HCT116 (cell line): Measurements from ENCODE around the gene AVL9. TPM values are rescaled to one million over a fixed set of nuclear protein-coding genes. Genes with fewer than 3 reads are reported as not detected.
"Not testable (repeated sequence)": the region's sequence is repeated elsewhere in the genome, so short reads cannot be mapped to it uniquely, and the experiment has no call there.

ENCODE experiments used
- ATAC-seq: fragments of 200-7000 bp; cut with Tn5 transposase; 2 replicates; pipeline ENCODE4 v1.9.1; 2020; ENCODE audit warnings: mild to moderate bottlenecking, moderate library complexity
- BruUV-seq: library from RNA; stranded (reverse); fragments of 400-500 nt; replicated peaks from 2 replicates; lab custom pipeline; 2021; lab: Mats Ljungman, UMichigan
- CTCF ChIA-PET: fragments of 300-600 bp; sonication (Branson Sonifier 250); formaldehyde crosslinking; loops from one replicate; lab custom pipeline; 2021; ENCODE audit warnings: antibody characterized with exemption; lab: Charles Lee
- POLR2A ChIA-PET: fragments of 300-600, 350-600 bp; sonication (Branson Sonifier 250); formaldehyde crosslinking; loops from one replicate; lab custom pipeline; 2021; ENCODE audit warnings: antibody characterized with exemption; lab: Charles Lee
- RAD21 ChIA-PET, 2 experiments: fragments of 300-600 bp; sonication (Branson Sonifier 250); formaldehyde crosslinking; loops; one replicate each; lab custom pipeline; 2023; ENCODE audit warnings: low total read pairs in 2 of 2; ENCODE audit not compliant: uncharacterized antibody in 2 of 2, unreplicated experiment in 2 of 2, low non-redundant PET in 1 of 2; lab: Charles Lee
- DNase-seq: peaks from one replicate; pipeline ENCODE4 v3.0.0-alpha.2; 2010; ENCODE audit warnings: low read depth, low spot score
- H2AFZ ChIP-seq: fragments of 200-600 bp; shearing (Covaris generic), sonication (generic); 2 replicates; pipeline ENCODE4 v1.6.1; 2017; ENCODE audit warnings: low read depth, mixed run types, mixed read lengths, antibody characterized with exemption, low read length; ENCODE audit not compliant: poor library complexity, severe bottlenecking
- H3K27ac ChIP-seq: 2 replicates; pipeline ENCODE4 v1.5.1; 2012; ENCODE audit warnings: low read depth, low read length
- H3K27me3 ChIP-seq: fragments of 200-600 bp; sonication (generic); 2 replicates; pipeline ENCODE4 v1.6.1; 2016; ENCODE audit warnings: mixed run types, low read length, mixed read lengths; ENCODE audit not compliant: insufficient read depth
- H3K36me3 ChIP-seq, 2 experiments: fragments of 200-500 bp in 1 of 2; fragments of 200-600 bp in 1 of 2; sonication (Bioruptor generic) in 1 of 2; sonication (generic) in 1 of 2; 2 replicates each; pipeline versions ENCODE4 v1.5.1 to v1.6.1; 2014 to 2016; ENCODE audit warnings: low read length in 2 of 2, inconsistent platforms in 1 of 2, mixed read lengths in 1 of 2, mixed run types in 1 of 2; ENCODE audit not compliant: insufficient read depth in 2 of 2, control insufficient read depth in 1 of 2
- H3K4me1 ChIP-seq, 2 experiments: fragments of 200-600 bp in 1 of 2; sonication (generic) in 1 of 2; 2 replicates each; pipeline versions ENCODE4 v1.5.1 to v1.6.1; 2012 to 2017; ENCODE audit warnings: low read length in 2 of 2, inconsistent platforms in 1 of 2, mild to moderate bottlenecking in 1 of 2, mixed read lengths in 1 of 2, mixed run types in 1 of 2, moderate library complexity in 1 of 2; ENCODE audit not compliant: insufficient read depth in 2 of 2, control insufficient read depth in 1 of 2
- H3K4me2 ChIP-seq: fragments of 200-600 bp; sonication (generic); 2 replicates; pipeline ENCODE4 v1.6.1; 2017; ENCODE audit warnings: mixed run types, low read length, mixed read lengths
- H3K4me3 ChIP-seq, 2 experiments: fragments of 200-600 bp in 1 of 2; sonication (generic) in 1 of 2; replicated peaks in 1 of 2; 2 replicates each; pipeline ENCODE4 v1.5.1; 2011 to 2016; ENCODE audit warnings: low read length in 2 of 2, control low read depth in 1 of 2, low read depth in 1 of 2, mild to moderate bottlenecking in 1 of 2, mixed read lengths in 1 of 2, mixed run types in 1 of 2
- H3K79me2 ChIP-seq: fragments of 200-600 bp; sonication (generic); 2 replicates; pipeline ENCODE4 v1.6.1; 2017; ENCODE audit warnings: mild to moderate bottlenecking, mixed run types, low read length, moderate library complexity, mixed read lengths; ENCODE audit not compliant: insufficient read depth
- H3K9ac ChIP-seq: fragments of 200-600 bp; sonication (generic); 2 replicates; pipeline ENCODE4 v1.6.1; 2016; ENCODE audit warnings: low read length, mixed read lengths
- H3K9me2 ChIP-seq: fragments of 200-600 bp; sonication (generic), shearing (Covaris generic); 2 replicates; pipeline ENCODE4 v1.6.1; 2017; ENCODE audit warnings: mixed run types, mild to moderate bottlenecking, moderate library complexity; ENCODE audit not compliant: insufficient read depth
- H3K9me3 ChIP-seq, 2 experiments: fragments of 200-500 bp in 1 of 2; fragments of 200-600 bp in 1 of 2; sonication (Bioruptor generic) in 1 of 2; sonication (generic) in 1 of 2; 2 replicates each; pipeline ENCODE4 v1.6.1; 2014 to 2017; ENCODE audit warnings: low read length in 2 of 2, mixed read lengths in 2 of 2, inconsistent platforms in 1 of 2, low read depth in 1 of 2, mild to moderate bottlenecking in 1 of 2, mixed run types in 1 of 2, moderate library complexity in 1 of 2; ENCODE audit not compliant: control insufficient read depth in 1 of 2, insufficient read depth in 1 of 2
- H4K20me1 ChIP-seq: fragments of 200-600 bp; sonication (generic), shearing (Covaris generic); 2 replicates; pipeline ENCODE4 v1.6.1; 2017; ENCODE audit warnings: mixed run types, mild to moderate bottlenecking, moderate library complexity; ENCODE audit not compliant: insufficient read depth
- CBX3 ChIP-seq: IDR thresholded peaks from 2 replicates; pipeline ENCODE4 v1.6.1; 2012; ENCODE audit warnings: low read depth
- CEBPB ChIP-seq: IDR thresholded peaks from 2 replicates; pipeline ENCODE4 v1.6.1; 2012; ENCODE audit warnings: low read depth
- EGR1 ChIP-seq: IDR thresholded peaks from 2 replicates; pipeline ENCODE4 v1.6.1; 2012; ENCODE audit warnings: low read depth
- EZH2 ChIP-seq: fragments of 200-600 bp; sonication (generic); IDR thresholded peaks from 2 replicates; pipeline ENCODE4 v1.6.1; 2017; ENCODE audit warnings: antibody characterized with exemption, mixed run types
- EZH2phosphoT487 ChIP-seq: fragments of 200-600 bp; IDR thresholded peaks from 2 replicates; pipeline ENCODE4 v1.6.1; 2018; ENCODE audit warnings: antibody characterized with exemption, borderline replicate concordance
- POLR2AphosphoS5 ChIP-seq: IDR thresholded peaks from 2 replicates; pipeline ENCODE4 v1.6.1; 2011; ENCODE audit warnings: mild to moderate bottlenecking, low read depth, low read length, moderate library complexity
- RAD21 ChIP-seq: IDR thresholded peaks from 2 replicates; pipeline ENCODE4 v1.6.1; 2012; ENCODE audit warnings: low read depth, mild to moderate bottlenecking
- SIN3A ChIP-seq: IDR thresholded peaks from 2 replicates; pipeline ENCODE4 v1.6.1; 2012; ENCODE audit warnings: low read depth
- SP1 ChIP-seq: IDR thresholded peaks from 2 replicates; pipeline ENCODE4 v1.6.1; 2012; ENCODE audit warnings: low read depth
- TCF7L2 ChIP-seq: IDR thresholded peaks from 2 replicates; pipeline ENCODE4 v1.7.0; 2011; ENCODE audit warnings: borderline replicate concordance, inconsistent platforms; ENCODE audit not compliant: insufficient read depth, insufficient read length; ENCODE audit errors: extremely low read depth
- ZFX ChIP-seq: fragments of 450-650 bp; IDR thresholded peaks from 2 replicates; pipeline ENCODE4 v1.6.1; 2017
- ZNF274 ChIP-seq: fragments of 200-500 bp; sonication (Bioruptor generic); IDR thresholded peaks from 2 replicates; pipeline ENCODE4 v1.6.1; 2014; ENCODE audit warnings: mild to moderate bottlenecking, low read depth, low read length, inconsistent platforms
- intact Hi-C: fragments of 100-400 bp; cut with micrococcal nuclease; formaldehyde crosslinking; loops from 2 replicates; pipeline ENCODE4 v1.10.0; 2022
- total RNA-seq: library from RNA; stranded (reverse); gene quantifications from one replicate; pipeline ENCODE4 v1.2.1, GENCODE V29; 2021; ENCODE audit not compliant: unreplicated experiment
- TF ChIP-seq, protein P1 (sequence below): IDR thresholded peaks from 2 replicates; pipeline ENCODE4 v1.6.1; 2012
- TF ChIP-seq, protein P2 (sequence below): IDR thresholded peaks from 2 replicates; pipeline ENCODE4 v1.6.1; 2012; ENCODE audit warnings: low read depth
- TF ChIP-seq, protein P3 (sequence below): IDR thresholded peaks from 2 replicates; pipeline ENCODE4 v1.6.1; 2012
- TF ChIP-seq, protein P4 (sequence below), 3 experiments: fragments of 200-600 bp in 1 of 3; sonication (generic) in 1 of 3; IDR thresholded peaks in 2 of 3; conservative IDR thresholded peaks in 1 of 3; 2 replicates each; pipeline ENCODE4 v1.5.1; 2012 to 2017; ENCODE audit warnings: low read depth in 2 of 3, low read length in 2 of 3, antibody characterized with exemption in 1 of 3, borderline replicate concordance in 1 of 3, control low read depth in 1 of 3, mild to moderate bottlenecking in 1 of 3, mixed read lengths in 1 of 3, mixed run types in 1 of 3, moderate library complexity in 1 of 3; ENCODE audit not compliant: insufficient read depth in 1 of 3

AVL9 gene
- total RNA-seq, 1 experiment from 2014 or later, result 89.0 TPM

DNA sequence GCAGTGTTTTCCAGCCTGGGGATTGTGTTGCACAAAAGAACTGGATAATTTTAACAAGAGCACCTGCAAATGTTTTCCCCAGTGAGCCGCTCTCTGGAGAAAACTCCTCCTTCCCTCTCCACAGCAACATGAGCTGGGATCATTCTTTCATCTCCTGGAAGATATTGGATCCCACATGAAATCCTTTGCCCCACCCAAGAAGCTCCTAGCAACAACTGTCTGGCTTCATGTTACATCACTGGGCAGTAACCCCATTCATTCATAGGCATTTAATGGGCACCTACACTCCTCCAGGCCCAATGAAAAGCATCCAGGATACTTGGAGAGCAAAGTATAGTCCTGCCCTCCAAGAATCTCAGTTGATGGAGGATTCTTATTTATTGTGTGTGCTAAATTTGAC lies 32.3 kb upstream of the AVL9 start:
- POLR2A ChIA-PET, result no interaction called here
- TF ChIP-seq RAD21, result no peak
- TF ChIP-seq EZH2phosphoT487, result no peak
- no peak for TF ChIP-seq ZFX
- TF ChIP-seq, protein P1, sequence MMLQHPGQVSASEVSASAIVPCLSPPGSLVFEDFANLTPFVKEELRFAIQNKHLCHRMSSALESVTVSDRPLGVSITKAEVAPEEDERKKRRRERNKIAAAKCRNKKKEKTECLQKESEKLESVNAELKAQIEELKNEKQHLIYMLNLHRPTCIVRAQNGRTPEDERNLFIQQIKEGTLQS, result no peak
- no peak for TF ChIP-seq EZH2
- no peak for TF ChIP-seq CEBPB
- TF ChIP-seq, protein P2, sequence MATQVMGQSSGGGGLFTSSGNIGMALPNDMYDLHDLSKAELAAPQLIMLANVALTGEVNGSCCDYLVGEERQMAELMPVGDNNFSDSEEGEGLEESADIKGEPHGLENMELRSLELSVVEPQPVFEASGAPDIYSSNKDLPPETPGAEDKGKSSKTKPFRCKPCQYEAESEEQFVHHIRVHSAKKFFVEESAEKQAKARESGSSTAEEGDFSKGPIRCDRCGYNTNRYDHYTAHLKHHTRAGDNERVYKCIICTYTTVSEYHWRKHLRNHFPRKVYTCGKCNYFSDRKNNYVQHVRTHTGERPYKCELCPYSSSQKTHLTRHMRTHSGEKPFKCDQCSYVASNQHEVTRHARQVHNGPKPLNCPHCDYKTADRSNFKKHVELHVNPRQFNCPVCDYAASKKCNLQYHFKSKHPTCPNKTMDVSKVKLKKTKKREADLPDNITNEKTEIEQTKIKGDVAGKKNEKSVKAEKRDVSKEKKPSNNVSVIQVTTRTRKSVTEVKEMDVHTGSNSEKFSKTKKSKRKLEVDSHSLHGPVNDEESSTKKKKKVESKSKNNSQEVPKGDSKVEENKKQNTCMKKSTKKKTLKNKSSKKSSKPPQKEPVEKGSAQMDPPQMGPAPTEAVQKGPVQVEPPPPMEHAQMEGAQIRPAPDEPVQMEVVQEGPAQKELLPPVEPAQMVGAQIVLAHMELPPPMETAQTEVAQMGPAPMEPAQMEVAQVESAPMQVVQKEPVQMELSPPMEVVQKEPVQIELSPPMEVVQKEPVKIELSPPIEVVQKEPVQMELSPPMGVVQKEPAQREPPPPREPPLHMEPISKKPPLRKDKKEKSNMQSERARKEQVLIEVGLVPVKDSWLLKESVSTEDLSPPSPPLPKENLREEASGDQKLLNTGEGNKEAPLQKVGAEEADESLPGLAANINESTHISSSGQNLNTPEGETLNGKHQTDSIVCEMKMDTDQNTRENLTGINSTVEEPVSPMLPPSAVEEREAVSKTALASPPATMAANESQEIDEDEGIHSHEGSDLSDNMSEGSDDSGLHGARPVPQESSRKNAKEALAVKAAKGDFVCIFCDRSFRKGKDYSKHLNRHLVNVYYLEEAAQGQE, result no peak
- no peak for TF ChIP-seq TCF7L2
- TF ChIP-seq SIN3A, result no peak
- no peak for TF ChIP-seq EGR1
- no peak for TF ChIP-seq ZNF274
- TF ChIP-seq POLR2AphosphoS5, result no peak
- TF ChIP-seq, protein P3, sequence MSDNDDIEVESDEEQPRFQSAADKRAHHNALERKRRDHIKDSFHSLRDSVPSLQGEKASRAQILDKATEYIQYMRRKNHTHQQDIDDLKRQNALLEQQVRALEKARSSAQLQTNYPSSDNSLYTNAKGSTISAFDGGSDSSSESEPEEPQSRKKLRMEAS, result no peak
- TF ChIP-seq, protein P4, sequence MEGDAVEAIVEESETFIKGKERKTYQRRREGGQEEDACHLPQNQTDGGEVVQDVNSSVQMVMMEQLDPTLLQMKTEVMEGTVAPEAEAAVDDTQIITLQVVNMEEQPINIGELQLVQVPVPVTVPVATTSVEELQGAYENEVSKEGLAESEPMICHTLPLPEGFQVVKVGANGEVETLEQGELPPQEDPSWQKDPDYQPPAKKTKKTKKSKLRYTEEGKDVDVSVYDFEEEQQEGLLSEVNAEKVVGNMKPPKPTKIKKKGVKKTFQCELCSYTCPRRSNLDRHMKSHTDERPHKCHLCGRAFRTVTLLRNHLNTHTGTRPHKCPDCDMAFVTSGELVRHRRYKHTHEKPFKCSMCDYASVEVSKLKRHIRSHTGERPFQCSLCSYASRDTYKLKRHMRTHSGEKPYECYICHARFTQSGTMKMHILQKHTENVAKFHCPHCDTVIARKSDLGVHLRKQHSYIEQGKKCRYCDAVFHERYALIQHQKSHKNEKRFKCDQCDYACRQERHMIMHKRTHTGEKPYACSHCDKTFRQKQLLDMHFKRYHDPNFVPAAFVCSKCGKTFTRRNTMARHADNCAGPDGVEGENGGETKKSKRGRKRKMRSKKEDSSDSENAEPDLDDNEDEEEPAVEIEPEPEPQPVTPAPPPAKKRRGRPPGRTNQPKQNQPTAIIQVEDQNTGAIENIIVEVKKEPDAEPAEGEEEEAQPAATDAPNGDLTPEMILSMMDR (IDR thresholded peaks at IDR 0.05 in 2 of 3, conservative IDR thresholded peaks at IDR 0.05 in 1 of 3; ENCODE audit: borderline replicate concordance in 1 of 3, insufficient read depth in 1 of 3, low read depth in 2 of 3, low read length in 2 of 3), result no peak
- TF ChIP-seq SP1, result no peak
- no peak for TF ChIP-seq CBX3
- H3K4me2 ChIP-seq, result no peak overlapping the region
- H4K20me1 ChIP-seq, result no peaks in the 10 kb centered on the region
- no peak overlapping the region for H3K4me3 ChIP-seq
- H3K9me2 ChIP-seq, result no peaks in the 10 kb centered on the region
- H3K79me2 ChIP-seq, result no peaks in the 10 kb centered on the region
- no peaks in the 10 kb centered on the region for H3K36me3 ChIP-seq
- no peaks in the 10 kb centered on the region for H3K27me3 ChIP-seq
- DNase-seq (no peak), ATAC-seq (no peak)
- RAD21 ChIA-PET, result no interaction called here
- no peak overlapping the region for H3K27ac ChIP-seq
- intact Hi-C loops, result no loop called here
- peaks cover 6% of the 10 kb centered on the region in 2 experiments; a peak in 3 of 4 replicates for H3K4me1 ChIP-seq
- H3K9me3 ChIP-seq, result no peaks in the 10 kb centered on the region
- H2AFZ ChIP-seq, result no peak overlapping the region
- CTCF ChIA-PET, result no interaction called here
- BruUV-seq, result no TSS peak
- no peak overlapping the region for H3K9ac ChIP-seq

DNA sequence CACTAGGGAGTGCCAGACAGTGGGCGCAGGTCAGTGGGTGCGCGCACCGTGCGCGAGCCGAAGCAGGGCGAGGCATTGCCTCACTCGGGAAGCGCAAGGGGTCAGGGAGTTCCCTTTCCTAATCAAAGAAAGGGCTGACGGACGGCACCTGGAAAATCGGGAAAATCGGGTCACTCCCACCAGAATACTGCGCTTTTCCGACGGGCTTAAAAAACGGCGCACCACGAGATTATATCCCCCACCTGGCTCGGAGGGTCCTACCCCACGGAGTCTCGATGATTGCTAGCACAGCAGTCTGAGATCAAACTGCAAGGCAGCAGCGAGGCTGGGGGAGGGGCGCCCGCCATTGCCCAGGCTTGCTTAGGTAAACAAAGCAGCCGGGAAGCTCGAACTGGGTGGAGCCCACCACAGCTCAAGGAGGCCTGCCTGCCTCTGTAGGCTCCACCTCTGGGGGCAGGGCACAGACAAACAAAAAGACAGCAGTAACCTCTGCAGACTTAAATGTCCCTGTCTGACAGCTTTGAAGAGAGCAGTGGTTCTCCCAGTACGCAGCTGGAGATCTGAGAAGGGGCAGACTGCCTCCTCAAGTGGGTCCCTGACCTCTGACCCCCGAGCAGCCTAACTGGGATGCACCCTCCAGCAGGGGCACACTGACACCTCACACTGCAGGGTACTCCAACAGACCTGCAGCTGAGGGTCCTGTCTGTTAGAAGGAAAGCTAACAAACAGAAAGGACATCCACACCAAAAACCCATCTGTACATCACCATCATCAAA lies 30.5 kb upstream of the AVL9 start:
- POLR2A ChIA-PET, H2AFZ ChIP-seq, RAD21 ChIA-PET, H3K9ac ChIP-seq, H3K27me3 ChIP-seq, DNase-seq, H3K9me3 ChIP-seq, intact Hi-C loops, H3K4me1 ChIP-seq, H3K79me2 ChIP-seq, CTCF ChIA-PET, H3K9me2 ChIP-seq, H3K36me3 ChIP-seq, H4K20me1 ChIP-seq, H3K27ac ChIP-seq: not testable (repeated sequence)
- TSS peak; percentile 64 for BruUV-seq
- 0 out of 2 replicates have a peak, but pooled peaks have one; percentile 14 for ATAC-seq
- Histone ChIP-seq H3K4me3 (peak overlapping the region; percentile 29 to 37), H3K4me2 (peak overlapping the region; percentile 54)
